22Rv1 (cell line): ENCODE data around the gene TRIM9.

ENCODE experiments used
- H3K27ac ChIP-seq: fragments of 450-650 bp; 2 replicates; pipeline ENCODE4 v1.5.1; 2017
- CTCF ChIP-seq: fragments of 450-650 bp; IDR thresholded peaks from 2 replicates; pipeline ENCODE4 v1.5.1; 2017; ENCODE audit warnings: mild to moderate bottlenecking
- ZFX ChIP-seq: fragments of 450-650 bp; IDR thresholded peaks from 2 replicates; pipeline ENCODE4 v1.6.1; 2017; ENCODE audit warnings: antibody characterized with exemption, borderline replicate concordance

Gene TRIM9

GRCh38 chr14:51006781-51007211 is 88.1 kb downstream of the TRIM9 start:
- TF ChIP-seq CTCF, result no peak
- no peak for TF ChIP-seq ZFX
- no peak overlapping the region for H3K27ac ChIP-seq

GRCh38 chr14:51006324-51006723 is 88.6 kb downstream of the TRIM9 start:
- no peak overlapping the region for H3K27ac ChIP-seq
- no peak for TF ChIP-seq CTCF
- TF ChIP-seq ZFX, result no peak

- no peak overlapping the region for H3K27ac ChIP-seq
- TF ChIP-seq ZFX, result no peak
- no peak for TF ChIP-seq CTCF
Observed at GRCh38 chr14:51004801-51005526, 89.9 kb downstream of the TRIM9 start.

- TF ChIP-seq CTCF (no peak), ZFX (no peak)
- no peak overlapping the region for H3K27ac ChIP-seq
Observed at GRCh38 chr14:51004352-51004800, 90.5 kb downstream of the TRIM9 start.

- no peak overlapping the region for H3K27ac ChIP-seq
- TF ChIP-seq CTCF (no peak), ZFX (no peak)
Observed at GRCh38 chr14:51002406-51002999, 92.4 kb downstream of the TRIM9 start.

GRCh38 chr14:51000566-51000965 is 94.3 kb downstream of the TRIM9 start:
- no peak overlapping the region for H3K27ac ChIP-seq
- TF ChIP-seq ZFX (no peak), CTCF (no peak)

GRCh38 chr14:50999726-51000125 is 95.2 kb downstream of the TRIM9 start:
- no peak overlapping the region for H3K27ac ChIP-seq
- TF ChIP-seq CTCF, result no peak
- no peak for TF ChIP-seq ZFX
